ENCODE data around the gene PRR9.
"Not testable (repeated sequence)": the region's sequence is repeated elsewhere in the genome, so short reads cannot be mapped to it uniquely, and the experiment has no call there.

The PRR9 gene, protein sequence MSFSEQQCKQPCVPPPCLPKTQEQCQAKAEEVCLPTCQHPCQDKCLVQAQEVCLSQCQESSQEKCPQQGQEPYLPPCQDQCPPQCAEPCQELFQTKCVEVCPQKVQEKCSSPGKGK

DNA sequence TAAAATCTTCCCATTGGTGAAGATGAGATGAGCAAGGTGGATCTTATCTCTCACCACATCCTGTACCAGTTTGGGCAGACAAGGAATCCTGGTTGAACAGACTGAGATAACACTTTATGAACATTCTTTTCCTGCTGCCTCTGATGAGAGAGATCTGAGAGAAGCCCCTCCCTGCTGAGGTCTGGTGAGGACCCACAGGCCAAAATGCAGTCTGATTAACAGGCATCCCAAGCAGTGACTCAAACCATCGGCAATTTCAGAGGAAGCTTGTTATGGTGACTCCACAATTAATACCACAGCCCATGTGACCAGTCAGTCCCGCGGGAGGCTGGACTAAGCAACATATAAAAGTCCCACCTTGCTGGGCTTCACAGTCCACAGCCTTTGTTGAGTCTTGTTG is at the start of gene PRR9:
Gene PRR9 (plus strand): TSS at position 373 of the 400 bp plus-strand sequence. CDS start 561 bp downstream, outside the sequence.
- no peak for DNase-seq (ENCODE audit: low read depth)

GRCh38 chr1:153168686-153169085 is 48.7 kb upstream of the PRR9 start:
- no peak for DNase-seq (ENCODE audit: low read depth)

DNA sequence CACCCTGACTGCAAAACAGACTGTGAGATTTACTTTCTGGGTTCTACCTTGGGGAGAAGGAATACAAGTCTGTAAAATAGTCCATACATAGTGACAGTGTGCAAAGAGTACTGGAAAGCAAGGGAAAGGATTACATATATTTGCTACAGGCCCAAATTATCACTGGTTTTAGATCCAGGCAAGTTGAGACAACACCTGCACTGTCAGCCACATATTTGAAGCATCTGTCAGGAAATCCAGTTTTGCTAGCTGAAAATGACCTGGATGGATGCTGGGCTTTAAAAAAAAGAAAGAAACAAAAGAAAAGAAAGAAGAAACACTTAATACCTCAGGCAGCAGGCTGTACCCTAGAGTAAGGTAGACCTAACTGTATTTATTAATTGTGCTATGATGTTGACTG is 42.8 kb upstream of the PRR9 start:
- DNase-seq (ENCODE audit: low read depth), result no peak

DNA sequence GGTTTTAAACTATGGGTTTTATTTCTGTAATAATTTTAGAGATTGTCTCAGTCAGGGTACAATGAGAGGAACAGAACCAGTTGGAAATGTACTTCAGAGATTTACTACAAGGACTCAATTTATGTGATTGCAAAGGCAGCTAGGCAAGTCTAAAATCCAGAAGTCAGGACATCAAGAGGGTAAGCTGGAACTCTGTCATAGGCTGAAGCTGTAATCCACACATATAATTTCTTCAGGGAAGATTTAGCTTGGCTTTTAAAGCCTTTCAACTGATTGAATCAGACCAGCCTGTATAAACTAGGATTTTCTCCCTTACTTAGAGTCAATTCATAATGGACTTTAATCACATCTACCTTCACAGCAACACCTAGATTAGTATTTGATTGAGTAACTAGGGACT is 38.5 kb upstream of the PRR9 start:
- no peak for DNase-seq (ENCODE audit: low read depth)

GRCh38 chr1:153180556-153180955 is 36.8 kb upstream of the PRR9 start:
- no peak for DNase-seq (ENCODE audit: low read depth)

- DNase-seq (ENCODE audit: low read depth), result not testable (repeated sequence)
These were observed 29.1 kb upstream of the PRR9 start for GRCh38 chr1:153188301-153188700.

- DNase-seq (ENCODE audit: low read depth), result no peak
These were observed 27.0 kb upstream of the PRR9 start for GRCh38 chr1:153190373-153190772.

DNA sequence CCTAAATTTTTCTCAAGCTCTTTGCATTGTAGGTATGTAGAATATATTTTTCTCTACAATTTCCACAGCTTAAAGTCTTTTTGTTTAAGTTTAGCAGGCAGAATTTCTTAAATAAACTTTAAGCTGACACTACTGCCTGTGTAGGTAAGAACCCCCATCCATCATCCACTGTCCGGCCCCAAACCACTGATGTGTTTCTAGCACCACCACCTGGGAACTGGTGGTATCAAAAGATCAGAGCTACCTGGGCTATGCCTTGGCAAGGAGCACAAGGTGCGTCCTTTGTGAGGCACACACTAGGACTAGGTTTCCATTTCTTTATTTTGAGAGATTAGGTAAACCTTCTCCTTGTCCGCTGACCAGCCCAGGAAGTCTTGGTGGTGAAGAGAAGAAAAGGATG is 24.7 kb upstream of the PRR9 start:
- DNase-seq (ENCODE audit: low read depth), result no peak

- DNase-seq (ENCODE audit: low read depth), result no peak
These were observed 22.9 kb upstream of the PRR9 start for GRCh38 chr1:153194331-153195050.

- no peak for DNase-seq (ENCODE audit: low read depth)
These were observed 22.2 kb upstream of the PRR9 start for GRCh38 chr1:153195216-153195615.

- DNase-seq (ENCODE audit: low read depth), result no peak
These were observed 15.4 kb upstream of the PRR9 start for GRCh38 chr1:153202006-153202405.

DNA sequence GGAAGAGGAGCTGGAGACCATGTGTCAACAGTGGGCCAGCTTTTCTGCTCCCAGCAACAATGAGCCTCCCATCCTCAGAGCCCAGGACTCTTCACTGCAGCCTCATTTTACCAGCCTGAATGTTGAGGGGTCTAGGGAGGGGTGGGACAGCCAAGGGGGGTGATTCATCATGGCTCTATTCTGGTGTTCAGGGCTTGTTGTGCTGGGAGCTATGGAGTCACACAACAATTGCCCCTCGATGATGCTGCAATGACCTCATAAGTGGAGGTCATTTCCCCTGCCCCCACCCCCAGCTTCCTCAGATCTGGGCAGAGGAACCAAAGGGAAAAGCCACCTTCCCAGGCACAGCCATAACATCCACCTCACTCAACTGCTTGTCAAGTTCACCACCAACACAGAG is 14.3 kb upstream of the PRR9 start, which contains the start of gene LELP1:
Gene LELP1 (plus strand): TSS at position 301 of the 400 bp plus-strand sequence. CDS start 1,278 bp downstream, outside the sequence.
- no peak for DNase-seq (ENCODE audit: low read depth)

- DNase-seq (ENCODE audit: low read depth), result no peak
These were observed 10.8 kb upstream of the PRR9 start for GRCh38 chr1:153206631-153207030.

DNA sequence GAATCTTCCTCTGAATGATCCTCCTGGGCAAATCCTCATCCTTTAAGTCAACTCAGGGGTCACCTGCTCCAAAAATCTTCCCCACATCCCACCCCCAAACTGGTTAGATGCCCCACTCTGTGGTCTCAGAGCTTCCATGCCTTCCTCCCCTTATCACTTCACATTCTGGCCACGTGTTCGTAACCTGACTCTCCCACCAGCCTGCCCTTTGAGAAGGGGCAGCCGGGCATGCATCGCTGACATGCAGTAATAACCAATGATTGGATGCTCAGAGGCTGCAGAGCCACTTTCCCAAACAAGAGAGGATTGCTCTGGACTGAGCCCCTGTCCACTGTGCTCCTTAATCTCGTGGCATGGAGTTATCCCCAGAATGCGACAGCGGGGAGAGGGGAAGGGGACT is 7.2 kb upstream of the PRR9 start:
- no peak for DNase-seq (ENCODE audit: low read depth)

GRCh38 chr1:153212201-153212600 is 5.2 kb upstream of the PRR9 start:
- no peak for DNase-seq (ENCODE audit: low read depth)

- no peak for DNase-seq (ENCODE audit: low read depth)
These were observed 3.9 kb upstream of the PRR9 start for GRCh38 chr1:153213519-153213918.

- DNase-seq (ENCODE audit: low read depth), result no peak
These were observed 496 bp downstream of the PRR9 start for GRCh38 chr1:153217744-153218416.

DNA sequence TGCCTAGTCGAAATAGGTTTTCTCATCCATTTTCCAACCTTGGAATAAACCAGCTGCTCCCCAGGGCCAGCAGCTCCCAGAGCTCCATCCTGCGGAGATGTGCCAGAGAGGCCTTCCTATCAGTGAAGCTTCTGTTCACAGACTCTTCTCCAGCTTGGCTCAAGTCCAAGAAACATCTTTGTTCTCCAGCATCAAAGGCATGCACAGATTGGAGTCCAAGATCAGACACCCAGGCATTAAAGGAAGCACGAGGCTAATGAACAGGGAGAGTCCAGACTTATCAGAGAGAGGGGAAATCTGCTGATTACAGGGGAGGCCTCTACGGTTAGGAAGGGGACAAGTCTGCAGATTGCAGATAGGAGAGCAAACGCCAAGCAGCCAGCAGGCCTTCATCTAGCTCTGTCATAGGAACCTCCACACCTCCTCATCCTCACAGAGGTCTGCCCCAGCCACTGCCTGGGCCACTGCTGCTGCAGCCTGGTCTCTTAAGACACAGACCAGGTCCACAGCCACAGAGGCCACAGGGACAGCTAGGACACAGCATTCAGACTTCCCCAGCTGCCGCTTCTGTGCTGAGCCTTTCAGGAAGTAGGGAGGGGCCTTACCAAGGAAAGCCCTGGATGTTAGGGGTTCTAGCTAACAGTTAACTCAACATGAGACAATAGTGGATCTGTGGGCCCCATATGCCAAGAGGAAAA is 3.4 kb downstream of the PRR9 start:
- no peak for DNase-seq (ENCODE audit: low read depth)

DNA sequence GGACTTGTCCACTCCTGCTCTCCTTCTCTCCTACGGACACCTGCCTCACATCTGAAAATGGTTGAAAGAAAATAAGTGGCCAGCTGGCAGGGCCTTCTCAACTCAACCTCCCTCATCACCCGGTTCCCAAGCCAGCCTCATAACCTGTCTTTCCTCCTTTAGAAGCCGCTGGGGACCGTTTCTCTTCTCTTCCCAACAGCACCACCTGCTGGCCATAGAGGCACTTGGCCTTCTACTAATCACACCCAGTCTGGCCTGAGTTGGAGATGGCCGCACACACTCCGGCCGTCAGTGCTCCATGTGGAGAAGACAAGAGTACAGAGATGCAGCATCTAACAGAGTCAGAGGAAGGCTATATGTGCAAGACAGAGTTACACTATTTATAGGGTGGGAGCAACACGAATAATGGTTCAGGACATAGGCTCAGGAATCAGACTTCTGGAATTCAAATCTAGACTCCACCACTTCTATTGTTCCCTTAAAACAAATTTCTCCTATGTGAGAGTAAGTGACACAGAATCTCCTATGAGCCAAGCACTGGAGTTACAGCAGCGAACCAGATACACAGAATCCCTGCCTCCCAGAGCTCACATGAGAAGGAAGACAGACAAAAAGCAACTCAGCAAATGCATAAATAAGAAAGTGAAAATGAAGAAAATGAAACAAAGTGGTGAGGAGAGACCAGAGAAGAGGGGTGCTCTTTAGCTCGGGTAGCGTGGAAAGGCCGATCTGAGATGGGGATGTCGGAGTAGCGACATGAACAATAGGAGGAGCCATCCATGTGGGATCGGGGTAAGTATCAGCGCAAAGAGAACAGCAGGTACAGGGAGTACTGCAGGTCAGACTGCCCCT is 5.9 kb downstream of the PRR9 start:
- DNase-seq (ENCODE audit: low read depth), result peak; percentile 18

DNA sequence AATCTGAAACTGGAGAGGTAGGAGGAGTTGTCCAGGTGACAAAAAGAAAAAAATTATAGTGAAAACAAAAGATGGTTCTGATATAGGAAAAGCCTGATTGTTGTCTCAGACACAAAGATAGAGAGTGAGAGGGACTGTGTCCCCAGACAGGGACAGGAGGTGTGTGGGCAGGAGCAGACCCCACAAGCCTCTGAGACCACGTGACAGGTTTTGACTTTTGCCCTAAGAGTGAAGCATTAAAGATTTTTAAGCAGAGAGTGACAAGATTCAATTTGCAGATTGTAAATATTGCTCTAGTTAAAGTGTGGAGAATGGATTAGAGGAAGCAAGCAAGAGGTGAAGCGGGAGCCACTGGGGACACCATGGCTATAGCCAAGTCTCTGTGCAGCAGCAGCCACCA is 10.4 kb downstream of the PRR9 start:
- DNase-seq (ENCODE audit: low read depth), result no peak

DNA sequence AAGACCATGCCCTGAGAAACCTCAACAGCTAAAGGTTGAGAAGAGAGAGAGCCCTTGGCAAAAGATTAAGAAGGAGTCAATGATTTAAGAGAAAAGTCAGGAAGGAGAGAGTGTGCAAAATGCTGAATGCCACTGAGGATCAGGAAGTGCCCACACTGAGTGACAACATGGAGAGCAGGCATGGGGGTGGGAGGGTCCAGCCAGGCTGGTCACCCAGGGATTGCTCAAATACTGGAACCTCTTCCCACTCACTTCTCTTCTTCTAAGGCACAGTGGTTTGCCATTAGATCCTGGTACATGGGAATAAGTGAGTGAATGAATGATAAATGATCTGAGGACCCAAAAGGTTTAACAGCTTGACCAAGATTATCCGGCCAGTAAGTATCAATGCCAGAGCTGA is 11.1 kb downstream of the PRR9 start:
- DNase-seq (ENCODE audit: low read depth), result no peak

All from stimulated activated CD8-positive, alpha-beta memory T cell treated with anti-CD3 and anti-CD28 coated beads, Interleukin-12 subunit alpha, Interleukin-12 subunit beta, amount 100 ng/mL, for 1 hour (primary cell).